ENCODE measurements around the gene KLK15.

Gene KLK15

DNA sequence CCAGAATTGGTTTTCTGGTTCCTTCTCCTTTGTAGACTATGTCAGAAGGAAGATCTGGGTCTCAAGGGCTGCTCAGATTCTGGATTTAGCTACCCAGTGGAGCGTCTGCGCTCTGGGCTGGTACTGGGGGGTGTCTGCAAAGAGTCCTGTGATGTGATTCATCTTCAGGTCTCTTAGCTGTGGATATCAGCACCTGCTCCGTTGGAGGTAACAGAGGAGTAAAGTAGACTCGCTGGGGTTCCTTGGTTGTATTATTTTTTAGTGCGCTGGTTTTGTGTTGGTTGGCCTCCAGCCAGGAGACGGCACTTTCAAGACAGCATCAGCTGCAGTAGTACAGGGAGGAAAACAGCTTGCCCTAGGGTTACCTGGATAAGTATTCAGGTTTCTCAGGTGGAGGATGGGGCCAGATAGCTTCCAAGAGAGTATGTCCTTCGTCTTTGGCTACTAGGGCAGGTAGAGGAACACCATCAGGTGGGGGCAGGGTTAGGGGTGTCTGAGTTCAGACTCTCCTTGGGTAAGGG, 10.4 kb upstream of the KLK15 start:
- DNase-seq (ENCODE audit: low read depth) = no peak

DNA sequence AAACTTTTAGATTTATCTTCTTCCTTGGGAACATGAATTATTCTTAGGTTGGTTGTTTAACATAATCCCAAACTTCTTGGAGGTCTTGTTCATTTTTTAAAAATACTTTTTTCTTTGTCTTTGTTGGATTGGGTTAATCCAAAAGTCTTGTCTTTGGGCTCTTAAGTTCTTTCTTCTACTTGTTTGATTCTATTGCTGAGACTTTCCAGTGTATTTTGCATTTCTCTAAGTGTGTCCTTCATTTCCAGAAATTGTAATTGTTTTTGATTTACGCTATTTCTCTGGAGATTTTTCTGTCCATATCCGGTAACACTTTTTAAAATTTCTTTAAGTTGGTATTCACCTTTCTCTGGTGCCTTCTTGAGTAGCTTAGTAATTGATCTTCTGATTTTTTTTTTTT, 9.8 kb upstream of the KLK15 start:
- no peak for DNase-seq (ENCODE audit: low read depth)

DNA sequence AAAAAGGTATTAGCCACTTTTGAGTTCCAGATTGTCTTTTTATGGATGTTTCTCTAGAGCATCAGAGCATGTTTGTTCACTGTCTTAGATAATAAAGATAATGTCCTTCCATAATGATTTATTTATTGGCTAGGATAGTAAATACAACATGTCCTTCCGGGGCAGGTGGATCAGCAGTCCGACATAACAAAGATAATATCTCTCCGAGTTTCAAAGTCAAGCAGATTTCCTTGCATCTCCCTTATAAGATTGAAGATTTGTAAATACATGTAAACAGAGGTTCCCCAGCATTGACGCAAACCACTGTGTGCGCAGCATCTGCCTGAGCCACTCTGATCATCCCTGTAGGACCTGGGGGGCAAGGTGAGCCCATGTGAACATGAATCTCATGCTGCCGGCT, 8.8 kb upstream of the KLK15 start:
- DNase-seq (ENCODE audit: low read depth) = no peak

DNA sequence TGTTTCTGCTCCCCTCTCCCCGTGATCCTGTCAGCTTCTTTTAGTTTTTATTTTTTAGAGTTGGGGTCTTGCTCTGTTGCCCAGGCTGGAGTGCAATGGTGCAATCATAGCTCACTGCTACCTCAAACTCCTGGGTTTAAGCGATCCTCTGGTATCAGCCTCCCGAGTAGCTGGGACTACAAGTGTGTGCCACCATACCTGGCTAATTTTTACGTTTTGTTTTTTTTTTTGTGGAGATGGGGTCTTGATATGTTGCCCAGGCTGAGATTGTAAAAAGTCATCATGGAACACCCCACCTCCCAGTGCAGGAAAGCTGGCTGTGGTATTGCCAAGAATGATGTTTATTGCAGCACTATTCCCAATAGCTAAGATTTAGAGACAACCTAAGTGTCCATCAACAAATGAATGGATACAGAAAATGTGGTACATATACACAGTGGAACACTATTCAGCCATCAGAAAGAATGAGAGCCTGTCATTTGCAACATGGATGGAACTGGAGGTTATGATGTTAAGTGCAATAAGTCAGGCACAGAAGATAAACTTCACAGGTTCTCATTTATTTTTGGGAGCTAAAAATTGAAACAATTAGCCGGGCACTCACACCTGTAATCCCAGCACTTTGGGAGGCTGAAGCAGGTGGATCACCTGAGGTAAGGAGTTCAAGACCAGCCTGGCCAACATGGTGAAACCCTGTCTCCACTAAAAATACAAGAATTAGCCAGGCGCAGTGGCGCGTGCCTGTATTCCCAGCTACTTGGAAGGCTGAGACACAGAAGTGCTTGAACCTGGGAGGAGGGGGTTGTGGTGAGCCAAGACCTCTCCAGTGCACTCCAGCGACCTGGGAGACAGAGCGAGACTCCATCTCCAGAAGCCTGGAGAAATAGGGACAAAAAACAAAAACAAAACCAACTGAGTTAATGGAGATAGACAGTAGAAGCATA, 6.6 kb upstream of the KLK15 start:
- DNase-seq (ENCODE audit: low read depth) = no peak

DNA sequence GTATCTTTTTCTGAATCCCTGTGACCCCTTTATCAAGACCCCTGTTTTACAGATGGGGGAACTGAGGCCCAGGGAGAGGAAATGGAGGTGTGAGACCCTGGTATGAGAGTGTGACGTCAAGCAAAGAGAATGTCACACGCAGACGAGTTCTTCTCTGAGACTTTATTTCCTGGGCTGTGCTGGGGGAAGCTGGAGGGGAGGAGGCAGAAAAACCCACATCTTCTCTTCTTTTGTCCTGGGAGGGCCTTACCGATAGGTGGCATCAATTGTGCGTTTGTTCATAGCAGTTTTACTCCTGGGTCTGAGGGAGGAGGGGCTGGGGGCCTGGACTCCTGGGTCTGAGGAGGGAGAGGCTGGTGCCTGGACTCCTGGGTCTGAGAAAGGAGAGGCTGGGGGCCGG, 4.9 kb upstream of the KLK15 start:
- DNase-seq (ENCODE audit: low read depth) = no peak

DNA sequence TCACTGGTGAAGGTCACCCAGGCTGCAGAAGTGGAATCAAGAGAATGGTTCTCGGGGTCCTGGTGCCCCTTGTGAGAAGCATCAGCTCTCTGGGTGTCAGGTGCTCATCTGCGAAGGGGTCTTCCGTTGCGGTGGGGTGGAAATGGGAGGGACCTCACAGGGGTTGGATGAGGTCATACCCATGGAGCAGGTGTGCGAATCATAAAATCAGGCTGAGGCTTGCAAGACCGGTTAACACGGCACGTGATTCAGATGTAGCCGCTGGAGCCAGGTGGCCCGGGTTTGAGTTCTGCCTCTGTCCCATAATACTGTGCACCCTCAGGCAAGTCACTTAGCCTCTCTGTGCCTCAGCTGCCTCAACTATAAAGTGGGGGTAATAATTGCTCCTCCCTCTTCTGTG, 3.9 kb upstream of the KLK15 start:
- no peak for DNase-seq (ENCODE audit: low read depth)

DNA sequence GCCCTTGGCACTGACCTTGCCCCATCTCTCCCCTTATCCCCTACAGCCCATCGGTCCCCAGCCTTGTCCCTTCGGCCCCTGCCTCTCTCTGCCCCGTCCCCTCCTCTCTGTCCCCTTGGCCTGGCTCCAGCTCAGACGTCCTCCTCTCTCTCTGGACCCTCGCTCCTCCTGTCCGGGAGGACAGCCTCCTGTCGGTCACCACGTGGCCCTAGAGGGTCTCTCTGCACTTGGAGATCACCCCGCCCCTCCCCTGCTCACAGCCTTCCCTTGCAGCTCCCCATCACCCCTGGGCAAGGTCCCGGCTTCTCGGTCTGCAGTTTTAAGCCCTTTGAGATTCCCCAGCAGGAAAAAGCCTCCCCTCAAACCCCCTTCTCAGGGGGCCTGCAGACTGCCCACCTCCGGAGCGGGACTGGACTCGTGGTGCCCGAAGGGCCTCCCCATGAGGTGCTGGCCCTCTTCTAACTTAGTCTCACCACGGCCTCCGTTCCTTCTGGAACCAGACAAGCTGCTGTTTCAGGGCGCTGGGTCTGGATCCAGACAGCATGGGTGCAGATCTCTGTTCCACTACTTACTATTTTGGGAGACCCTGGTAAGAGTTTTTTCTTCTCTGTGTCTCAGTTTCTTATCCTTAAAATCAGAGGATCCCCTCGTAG, 3.3 kb upstream of the KLK15 start:
- DNase-seq (ENCODE audit: low read depth) = no peak

DNA sequence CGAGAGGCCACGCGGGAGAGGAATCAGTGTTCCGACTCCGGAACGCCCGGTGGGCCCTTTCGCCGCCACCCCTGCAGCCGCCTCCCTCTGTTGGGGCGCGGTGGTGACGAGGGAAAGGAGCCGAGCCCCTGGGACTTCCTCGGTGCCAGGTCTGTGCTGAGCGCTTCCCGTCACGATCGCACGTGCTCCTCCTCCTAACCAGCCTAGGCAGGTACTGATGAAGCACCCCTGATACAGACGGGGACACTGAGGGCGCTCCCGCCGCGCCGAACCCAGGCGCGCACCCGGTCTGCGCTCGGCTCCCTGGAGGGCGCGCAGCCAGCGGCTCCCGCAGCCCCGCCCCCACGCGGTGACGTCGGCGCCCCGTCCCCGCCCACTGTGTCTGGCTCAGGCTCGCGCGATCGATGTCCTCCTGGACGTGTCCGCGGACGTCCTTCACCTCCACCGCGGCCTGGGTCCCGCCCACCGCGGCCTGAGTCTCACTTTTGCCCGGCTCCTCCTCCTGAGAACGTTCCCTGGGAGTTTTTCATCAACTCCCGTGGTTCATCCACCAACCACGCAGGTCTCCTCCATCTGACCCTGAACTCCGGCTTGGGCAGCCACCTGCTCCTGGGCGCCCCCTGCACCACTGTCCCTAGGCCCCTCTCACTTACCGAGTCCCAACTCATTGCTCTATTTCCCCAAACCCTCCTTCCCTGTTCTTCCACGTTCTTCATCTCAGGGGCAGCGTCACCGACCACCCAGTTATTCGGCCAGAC, 2.6 kb upstream of the KLK15 start:
- DNase-seq (ENCODE audit: low read depth) = peak; percentile 12

DNA sequence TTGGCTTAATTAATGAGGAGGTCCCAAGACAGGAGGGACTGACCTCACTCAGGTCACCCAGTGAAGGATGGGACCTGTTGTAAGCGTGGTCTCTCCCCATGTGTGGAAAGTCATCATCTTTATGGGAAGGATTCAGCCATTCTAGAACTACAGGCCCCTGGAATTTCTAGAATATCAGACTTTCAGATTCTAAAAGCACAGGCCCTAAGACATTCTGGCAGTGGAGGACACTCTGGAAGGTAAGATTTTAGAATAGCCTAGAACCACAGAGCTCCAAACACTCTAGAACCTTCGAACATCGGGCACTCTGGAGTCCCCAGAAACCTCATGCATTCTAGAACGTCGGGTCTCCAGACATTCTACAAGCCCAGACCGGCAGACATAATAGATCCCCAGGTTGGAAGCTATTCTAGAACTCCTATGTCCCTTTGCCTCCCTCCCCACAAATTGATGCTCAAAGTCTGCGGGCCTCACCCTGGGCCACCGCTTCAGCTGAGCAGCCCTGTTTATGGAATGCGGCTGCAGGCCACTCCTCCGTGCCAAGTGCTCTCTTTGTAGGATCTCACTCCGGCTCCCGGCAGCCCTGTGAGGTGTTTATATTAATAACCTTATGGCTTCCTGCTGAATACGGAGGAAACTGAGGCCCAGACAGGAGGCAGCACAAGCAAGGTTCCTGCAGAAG, 1.9 kb upstream of the KLK15 start:
- DNase-seq (ENCODE audit: low read depth) = no peak

DNA sequence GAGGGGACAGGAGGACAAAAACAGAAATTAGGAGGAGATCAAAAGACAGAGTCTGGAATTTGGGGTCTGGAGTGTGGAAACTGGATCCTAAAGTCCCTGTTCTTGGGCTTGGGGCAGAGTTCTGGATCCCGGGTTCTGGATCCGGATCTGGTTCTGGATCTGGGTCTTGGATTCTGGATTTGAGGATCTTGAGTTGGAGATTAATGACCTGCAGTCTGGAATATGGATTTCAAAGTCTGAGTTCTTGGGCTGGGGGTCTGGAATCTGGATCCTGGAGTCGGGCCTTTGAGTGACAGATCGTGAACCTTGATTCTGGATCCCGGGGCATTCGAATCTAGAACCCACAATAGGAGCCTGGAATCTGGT, 411 bp upstream of the KLK15 start:
- no peak for DNase-seq (ENCODE audit: low read depth)

DNA sequence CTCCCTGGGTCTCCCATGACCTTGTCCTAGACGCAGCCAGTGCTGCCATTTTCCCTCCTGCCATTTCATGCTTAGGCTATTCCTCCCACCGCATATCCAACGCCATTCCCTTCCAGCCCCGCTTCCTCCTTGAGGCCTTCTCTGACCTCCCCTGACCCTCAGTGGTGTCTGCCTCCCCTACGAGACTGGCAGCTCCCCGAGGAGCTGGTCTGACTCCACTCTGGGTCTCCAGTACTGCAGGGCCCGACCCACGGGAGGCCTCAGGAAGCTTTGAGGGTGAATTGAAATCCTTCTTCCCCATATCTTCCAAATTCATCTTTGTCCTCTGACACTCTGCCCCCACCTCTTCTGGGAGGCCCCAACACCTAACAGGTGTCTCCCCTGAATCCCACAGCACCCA, 708 bp downstream of the KLK15 start:
- no peak for DNase-seq (ENCODE audit: low read depth)

DNA sequence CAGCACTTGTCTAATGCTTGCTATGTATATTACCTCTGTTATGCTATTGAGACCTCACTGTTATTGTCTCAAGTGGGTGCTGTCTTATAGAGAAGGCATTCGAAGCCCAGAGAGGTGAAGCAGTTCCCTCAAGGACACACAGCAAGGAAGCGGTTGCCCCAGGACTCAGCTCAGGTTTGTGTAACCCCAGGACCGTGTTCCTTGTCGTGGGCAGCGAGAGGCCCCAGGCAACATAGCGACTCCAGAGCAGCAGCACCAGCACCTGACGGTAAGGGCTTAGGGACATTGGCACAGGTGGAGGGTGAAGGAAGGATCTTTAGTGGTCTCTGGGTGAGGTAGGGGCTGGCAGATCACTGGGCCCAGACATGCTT, 2.4 kb downstream of the KLK15 start:
- DNase-seq (ENCODE audit: low read depth) = no peak

DNA sequence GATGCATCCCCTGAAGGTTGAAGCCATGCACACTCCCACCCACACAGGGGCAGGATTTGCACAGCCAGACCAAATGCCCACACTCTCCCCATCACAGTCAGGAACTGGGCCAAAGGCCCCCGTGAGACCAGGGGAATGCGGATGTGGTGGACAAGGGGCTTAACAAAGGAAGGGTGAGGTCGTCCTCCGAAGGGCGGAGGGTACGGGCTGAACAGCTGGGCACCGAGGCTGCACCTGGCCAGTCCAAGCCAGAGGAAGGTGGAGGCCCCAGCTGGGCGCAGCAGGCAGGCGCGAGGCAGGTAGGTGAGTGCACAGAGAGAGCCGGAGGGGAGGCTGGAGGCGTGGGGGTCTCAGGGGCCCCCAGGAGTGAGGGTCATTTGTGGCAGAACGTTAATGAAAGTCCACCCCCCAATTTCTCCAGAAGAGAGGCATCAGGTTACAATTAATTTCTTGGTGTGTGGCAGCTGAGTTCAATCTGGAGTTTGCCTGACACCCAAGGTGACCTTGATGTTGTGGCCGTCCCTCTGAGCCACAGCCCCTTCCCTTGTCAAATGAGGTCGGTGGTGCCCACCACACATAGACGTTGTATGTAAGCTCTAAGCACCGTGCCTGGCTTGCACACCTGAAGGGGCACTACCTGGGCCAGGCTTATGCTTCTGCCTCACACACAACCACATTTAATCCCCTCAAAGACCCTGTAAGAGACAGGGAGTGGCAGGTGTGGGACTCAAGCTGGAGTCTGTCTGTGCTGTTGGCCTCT, 2.9 kb downstream of the KLK15 start:
- DNase-seq (ENCODE audit: low read depth) = no peak

DNA sequence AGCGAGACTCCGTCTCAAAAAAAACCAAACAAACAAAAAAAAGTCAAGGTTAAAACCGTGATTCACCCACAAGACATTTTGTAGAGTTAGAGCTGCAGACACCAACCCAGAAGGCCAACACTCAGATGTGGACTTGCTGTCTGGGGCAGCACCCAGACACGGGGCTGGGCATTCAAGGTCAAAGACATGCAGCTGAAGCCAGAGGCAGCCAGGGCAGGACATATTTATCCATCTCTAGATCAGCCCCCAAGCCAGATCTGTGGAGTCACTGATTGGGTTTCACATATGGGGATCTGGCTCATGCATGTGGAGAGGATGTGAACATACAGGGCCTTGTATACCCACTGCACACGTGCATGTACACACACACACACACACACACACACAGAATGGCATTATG, 3.6 kb downstream of the KLK15 start:
- no peak for DNase-seq (ENCODE audit: low read depth)

DNA sequence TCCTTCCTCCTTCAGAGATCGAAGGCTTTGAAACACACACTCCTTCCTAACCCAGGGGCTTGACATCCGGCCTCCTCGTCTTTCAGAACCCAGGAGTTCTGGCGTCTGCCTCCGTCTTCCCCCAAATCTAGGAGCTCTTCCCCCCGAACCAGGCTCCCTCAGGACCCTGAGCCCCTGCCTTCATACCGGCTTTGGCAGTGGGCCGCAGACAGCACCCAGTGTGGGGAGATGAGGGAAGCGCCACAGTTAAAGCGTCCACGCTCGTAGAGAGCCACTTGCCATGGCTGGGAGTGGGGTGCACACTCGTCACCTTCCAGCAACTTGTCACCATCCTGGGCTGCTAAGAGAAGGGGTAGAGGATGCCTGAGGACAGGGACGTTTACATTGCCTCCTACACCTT, 5.9 kb downstream of the KLK15 start:
- no peak for DNase-seq (ENCODE audit: low read depth)

DNA sequence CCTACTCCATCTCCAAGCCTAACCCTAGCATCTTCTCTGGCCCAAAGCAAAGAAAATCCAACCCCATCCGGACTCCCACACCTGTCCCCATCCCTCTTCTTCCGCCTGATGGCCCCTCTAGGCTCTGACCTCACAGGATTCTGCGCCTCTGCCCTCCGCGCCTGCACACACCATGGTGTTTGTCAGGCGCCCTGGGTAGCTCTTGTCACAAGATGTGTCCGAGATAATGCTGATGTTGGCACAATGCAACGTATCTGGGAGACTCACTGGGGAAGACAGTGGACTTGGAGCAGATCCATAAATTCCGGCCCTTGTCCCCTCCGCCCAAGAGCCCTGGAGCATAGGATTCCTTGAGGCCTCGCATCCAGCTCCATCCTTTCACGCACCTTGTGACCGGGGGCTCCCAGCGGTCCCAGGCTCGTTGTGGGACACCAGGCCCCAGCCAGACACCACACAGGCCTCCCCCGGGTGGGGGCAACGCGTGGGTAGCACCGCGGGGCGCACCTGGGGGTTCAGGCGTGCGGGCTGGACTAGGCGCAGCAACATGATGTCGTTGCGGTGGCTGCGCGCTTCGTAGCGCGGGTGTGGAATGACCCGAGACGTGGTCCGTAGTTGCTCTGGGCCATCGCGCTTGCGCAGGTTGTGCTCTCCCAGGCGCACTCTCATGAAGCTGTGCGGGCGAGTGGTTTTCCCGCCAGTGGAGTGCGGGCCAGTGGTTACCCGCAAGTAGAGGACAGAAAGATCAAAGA, 6.7 kb downstream of the KLK15 start:
- no peak for DNase-seq (ENCODE audit: low read depth)

DNA sequence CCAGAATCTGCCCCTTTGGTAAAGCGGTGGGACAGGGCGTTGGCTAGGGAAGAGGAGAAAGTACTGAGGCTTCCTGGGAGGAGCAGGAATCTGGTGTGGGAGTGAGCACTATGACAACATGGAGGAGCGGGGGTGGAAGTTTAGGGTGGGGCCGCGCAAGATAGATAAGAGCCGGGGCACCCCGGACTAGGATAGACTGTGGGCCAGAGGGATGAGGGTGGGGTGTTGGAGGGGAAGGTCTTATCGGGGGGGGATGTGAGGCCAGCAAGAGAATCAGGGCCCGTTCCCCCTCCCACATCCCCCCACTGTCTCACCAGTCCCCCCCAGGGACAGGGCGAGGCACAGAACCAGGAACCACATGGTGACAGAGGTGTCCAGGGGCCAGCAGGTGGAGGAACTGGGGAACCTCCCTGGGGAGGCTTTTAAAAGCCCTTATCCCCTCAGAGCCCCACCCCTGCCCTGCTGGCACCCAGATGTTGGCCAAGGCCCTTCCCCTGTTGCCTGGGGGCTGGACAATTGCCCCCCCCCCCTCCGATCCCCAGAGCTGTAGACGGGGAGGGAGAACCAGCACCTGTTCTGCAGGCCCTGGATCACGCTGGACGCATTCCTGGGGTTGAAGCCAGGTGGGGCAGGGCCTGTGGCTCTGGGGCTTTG, 9.9 kb downstream of the KLK15 start, which contains the start of gene KLK1:
Gene KLK1, minus strand, starts transcription at position 399 of the 654 bp plus-strand sequence. Its CDS starts 39 bp downstream, at position 360.
- DNase-seq (ENCODE audit: low read depth) = no peak

DNA sequence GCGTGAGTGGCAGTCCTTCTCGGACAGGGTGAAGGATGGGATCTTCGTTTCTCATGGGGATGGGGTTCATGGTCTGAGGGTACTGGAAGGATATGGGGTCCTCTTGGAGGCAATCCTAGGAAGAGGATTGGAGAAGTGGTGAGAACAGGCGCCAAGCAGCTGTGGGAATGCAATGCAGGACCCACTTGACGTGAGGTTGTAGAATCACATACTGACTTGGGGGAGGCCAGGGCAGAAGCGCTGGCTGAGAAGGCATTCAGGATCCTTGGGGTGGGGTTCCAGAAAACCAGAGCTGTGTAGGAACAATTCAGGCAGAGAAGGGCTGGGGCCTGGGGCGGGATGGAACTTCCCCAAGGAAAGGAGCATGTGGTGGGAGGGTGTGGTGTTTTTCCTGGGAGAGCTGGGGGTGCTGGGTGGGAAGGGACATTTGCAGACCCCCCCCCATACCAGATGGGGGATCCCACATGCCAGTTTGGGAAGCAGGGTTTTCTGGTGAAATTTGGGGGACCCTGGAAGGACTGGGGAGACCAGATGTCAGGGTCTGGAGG, 10.6 kb downstream of the KLK15 start:
- no peak for DNase-seq (ENCODE audit: low read depth)

DNA sequence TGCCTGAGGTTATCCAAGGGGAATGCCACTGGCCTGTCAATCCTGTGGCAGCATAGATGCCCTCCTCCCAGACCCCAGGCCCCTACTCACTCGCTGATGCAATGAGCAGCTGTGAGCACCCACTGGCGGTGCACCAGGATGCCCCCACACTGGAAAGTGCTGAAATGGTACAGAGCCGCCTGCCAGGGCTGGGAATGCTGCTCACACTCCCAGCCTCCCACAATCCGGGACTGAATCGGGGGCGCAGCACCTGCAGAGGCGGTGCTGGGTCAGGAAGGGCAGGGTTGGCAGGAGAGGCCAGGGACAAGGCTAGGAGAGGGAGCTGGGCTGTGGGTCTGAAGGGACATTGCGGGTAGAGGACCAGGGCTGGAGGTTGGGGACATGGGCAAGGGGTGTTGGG, 11.8 kb downstream of the KLK15 start:
- no peak for DNase-seq (ENCODE audit: low read depth)

DNA sequence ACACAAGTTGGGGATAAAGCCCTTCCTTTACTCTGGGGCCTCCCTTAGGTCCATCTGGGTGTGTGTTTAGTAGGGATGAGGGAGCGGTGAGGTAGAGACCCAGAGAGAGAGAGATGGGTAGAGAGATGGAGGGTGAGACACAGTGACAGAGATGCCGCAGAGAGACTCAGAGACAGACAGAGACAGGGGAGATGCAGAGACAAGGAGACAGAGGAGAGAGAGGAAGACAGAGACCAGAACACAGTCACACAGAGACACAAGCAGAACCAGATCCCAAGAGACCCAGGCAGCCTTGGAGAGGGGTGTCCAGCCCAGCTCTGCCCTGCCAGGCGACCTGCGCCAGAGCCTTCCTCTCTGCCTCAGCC, 12.1 kb downstream of the KLK15 start:
- DNase-seq (ENCODE audit: low read depth) = no peak
